HepG2 (cell line): Measurements from ENCODE around the gene ATP7B. TPM values are rescaled to one million over a fixed set of nuclear protein-coding genes. Genes with fewer than 3 reads are reported as not detected.

Experiments used
- ARNT ChIP-seq: fragments of 450-650 bp; IDR thresholded peaks from 2 replicates; pipeline ENCODE4 v1.6.1; 2017
- ATF7 ChIP-seq, 2 experiments: fragments of 450-650 bp in 1 of 2; sonication (generic) in 1 of 2; formaldehyde crosslinking in 1 of 2; IDR thresholded peaks; 2 replicates each; pipeline versions ENCODE4 v1.4.0 to v1.6.1; 2016 to 2020; ENCODE audit warnings: antibody characterized with exemption in 1 of 2, mild to moderate bottlenecking in 1 of 2, missing genetic modification reagents in 1 of 2
- CHCHD3 ChIP-seq: sonication (generic); formaldehyde crosslinking; IDR thresholded peaks from 2 replicates; pipeline ENCODE4 v1.8.0; 2022; ENCODE audit warnings: mild to moderate bottlenecking, missing genetic modification reagents, moderate library complexity
- EZH2 ChIP-seq: conservative IDR thresholded peaks from 2 replicates; pipeline ENCODE4 v1.6.1; 2012; ENCODE audit warnings: mild to moderate bottlenecking, low read depth, low read length, moderate library complexity
- FOSL1 ChIP-seq: sonication (generic); formaldehyde crosslinking; IDR thresholded peaks from 2 replicates; pipeline ENCODE4 v1.9.0; 2021; ENCODE audit warnings: missing genetic modification reagents, borderline replicate concordance
- FOXC1 ChIP-seq: sonication (generic); formaldehyde crosslinking; IDR thresholded peaks from 2 replicates; pipeline ENCODE4 v1.8.0; 2022; ENCODE audit warnings: mild to moderate bottlenecking, missing genetic modification reagents, borderline replicate concordance
- ISX ChIP-seq: sonication (generic); formaldehyde crosslinking; conservative IDR thresholded peaks from 2 replicates; pipeline ENCODE4 v1.5.0; 2020; ENCODE audit warnings: missing genetic modification reagents
- NBN ChIP-seq: fragments of 450-650 bp; conservative IDR thresholded peaks from 2 replicates; pipeline ENCODE4 v1.6.1; 2017
- PHF20 ChIP-seq: sonication (generic); formaldehyde crosslinking; IDR thresholded peaks from 2 replicates; pipeline ENCODE4 v1.5.0; 2020; ENCODE audit warnings: mild to moderate bottlenecking, missing genetic modification reagents
- PTBP1 ChIP-seq: fragments of 200-400 bp; formaldehyde crosslinking; IDR thresholded peaks from 2 replicates; pipeline ENCODE4 v1.6.1; 2018; ENCODE audit warnings: low read length, low read depth; ENCODE audit not compliant: poor library complexity, severe bottlenecking
- SRF ChIP-seq: IDR thresholded peaks from 2 replicates; pipeline ENCODE4 v1.6.1; 2011; ENCODE audit warnings: mild to moderate bottlenecking, low read depth, low read length, moderate library complexity
- XBP1 ChIP-seq: sonication (generic); formaldehyde crosslinking; IDR thresholded peaks from 2 replicates; pipeline ENCODE4 v1.5.0; 2020; ENCODE audit warnings: missing genetic modification reagents
- ZBTB4 ChIP-seq: sonication (generic); formaldehyde crosslinking; IDR thresholded peaks from 2 replicates; pipeline ENCODE4 v1.4.0; 2020; ENCODE audit warnings: missing genetic modification reagents, mild to moderate bottlenecking, borderline replicate concordance
- ZNF10 ChIP-seq: sonication (generic); formaldehyde crosslinking; IDR thresholded peaks from 2 replicates; pipeline ENCODE4 v1.4.0; 2020; ENCODE audit warnings: mild to moderate bottlenecking, low read depth, missing genetic modification reagents, borderline replicate concordance
- ZNF24 ChIP-seq: fragments of 450-650 bp; IDR thresholded peaks from 2 replicates; pipeline ENCODE4 v1.6.1; 2017; ENCODE audit warnings: antibody characterized with exemption, mild to moderate bottlenecking
- ZNF253 ChIP-seq: sonication (generic); formaldehyde crosslinking; IDR thresholded peaks from 2 replicates; pipeline ENCODE4 v1.8.0; 2022; ENCODE audit warnings: mild to moderate bottlenecking, missing genetic modification reagents, borderline replicate concordance
- ZNF326 ChIP-seq: sonication (generic); formaldehyde crosslinking; IDR thresholded peaks from 2 replicates; pipeline ENCODE4 v1.4.0; 2020; ENCODE audit warnings: missing genetic modification reagents, borderline replicate concordance
- ZNF460 ChIP-seq: sonication (generic); formaldehyde crosslinking; IDR thresholded peaks from 2 replicates; pipeline ENCODE4 v1.5.1; 2020; ENCODE audit warnings: missing genetic modification reagents, mild to moderate bottlenecking, borderline replicate concordance
- ZNF562 ChIP-seq: sonication (generic); formaldehyde crosslinking; IDR thresholded peaks from 2 replicates; pipeline ENCODE4 v1.8.0; 2022; ENCODE audit warnings: missing genetic modification reagents, borderline replicate concordance
- ZNF572 ChIP-seq: sonication (generic); formaldehyde crosslinking; IDR thresholded peaks from 2 replicates; pipeline ENCODE4 v1.5.1; 2020; ENCODE audit warnings: mild to moderate bottlenecking, missing genetic modification reagents
- ZNF644 ChIP-seq: IDR thresholded peaks from 2 replicates; pipeline ENCODE4 v1.6.1; 2016; ENCODE audit warnings: low read depth
- polyA plus RNA-seq, 8 experiments: library from polyadenylated mRNA; depleted of rRNA in 3 of 8; stranded (reverse) in 7 of 8; unstranded in 1 of 8; fragments of >200 nt; fragmentation: Illumina TruSeq in 4 of 8; extraction: Trizol in 4 of 8; gene quantifications; 2 replicates each; pipeline versions ENCODE4 v1.2.1 to v1.2.3, GENCODE V29; 2011 to 2016; ENCODE audit warnings: low read depth in 4 of 8, missing spikeins in 1 of 8, mixed read lengths in 1 of 8; ENCODE audit not compliant: insufficient read depth in 1 of 8
- total RNA-seq, 5 experiments: library from RNA; depleted of rRNA; stranded (reverse); fragments of >200 nt; fragmentation: Illumina TruSeq; extraction: Trizol; gene quantifications; 2 replicates each; pipeline ENCODE4 v1.2.3, GENCODE V29; 2016; ENCODE audit warnings: low read depth in 1 of 5
- TF ChIP-seq, protein P1 (sequence below): sonication (generic); formaldehyde crosslinking; IDR thresholded peaks from 2 replicates; pipeline ENCODE4 v1.5.1; 2020; ENCODE audit warnings: mild to moderate bottlenecking, moderate library complexity, missing genetic modification reagents
- TF ChIP-seq, protein P2 (sequence below): sonication (generic); formaldehyde crosslinking; IDR thresholded peaks from 2 replicates; pipeline ENCODE4 v1.9.0; 2021; ENCODE audit warnings: missing genetic modification reagents, borderline replicate concordance
- TF ChIP-seq, protein P3 (sequence below): sonication (generic); formaldehyde crosslinking; IDR thresholded peaks from 2 replicates; pipeline ENCODE4 v1.5.0; 2020; ENCODE audit warnings: mild to moderate bottlenecking, missing genetic modification reagents

ATP7B gene
- total and polyA plus RNA-seq, 2 of the 13 experiments (the other 11 are each of a cell fraction or from before 2014, with no cell fraction given): 31.8 to 57.4 TPM

GRCh38 chr13:52025475-52026245 lies 14.4 kb upstream of the ATP7B start (continued):
- TF ChIP-seq FOSL1 (CRISPR knock-in tag) (no peak), ARNT (no peak), NBN (no peak), PTBP1 (no peak), PHF20 (CRISPR knock-in tag) (no peak), ZNF572 (CRISPR knock-in tag) (no peak), ZBTB4 (CRISPR knock-in tag) (no peak), ISX (CRISPR knock-in tag) (no peak), ZNF460 (CRISPR knock-in tag) (no peak), SRF (no peak), ZNF24 (no peak), CHCHD3 (no peak), ZNF644 (CRISPR knock-in tag) (peak; percentile 73; the same call in 1 of the 2 replicates), ATF7 (IDR thresholded peaks at IDR 0.05) (peak; percentile 80), ATF7 (CRISPR knock-in tag; IDR thresholded peaks at IDR 0.05) (peak; percentile 40; the same call in 1 of the 2 replicates), EZH2 (no peak), ZNF10 (no peak), FOXC1 (CRISPR knock-in tag) (no peak), XBP1 (CRISPR knock-in tag) (no peak), ZNF326 (CRISPR knock-in tag) (no peak), ZNF562 (CRISPR knock-in tag) (no peak), ZNF253 (CRISPR knock-in tag) (no peak)
- TF ChIP-seq, protein P1, sequence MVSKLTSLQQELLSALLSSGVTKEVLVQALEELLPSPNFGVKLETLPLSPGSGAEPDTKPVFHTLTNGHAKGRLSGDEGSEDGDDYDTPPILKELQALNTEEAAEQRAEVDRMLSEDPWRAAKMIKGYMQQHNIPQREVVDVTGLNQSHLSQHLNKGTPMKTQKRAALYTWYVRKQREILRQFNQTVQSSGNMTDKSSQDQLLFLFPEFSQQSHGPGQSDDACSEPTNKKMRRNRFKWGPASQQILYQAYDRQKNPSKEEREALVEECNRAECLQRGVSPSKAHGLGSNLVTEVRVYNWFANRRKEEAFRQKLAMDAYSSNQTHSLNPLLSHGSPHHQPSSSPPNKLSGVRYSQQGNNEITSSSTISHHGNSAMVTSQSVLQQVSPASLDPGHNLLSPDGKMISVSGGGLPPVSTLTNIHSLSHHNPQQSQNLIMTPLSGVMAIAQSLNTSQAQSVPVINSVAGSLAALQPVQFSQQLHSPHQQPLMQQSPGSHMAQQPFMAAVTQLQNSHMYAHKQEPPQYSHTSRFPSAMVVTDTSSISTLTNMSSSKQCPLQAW: no peak
- TF ChIP-seq, protein P2, sequence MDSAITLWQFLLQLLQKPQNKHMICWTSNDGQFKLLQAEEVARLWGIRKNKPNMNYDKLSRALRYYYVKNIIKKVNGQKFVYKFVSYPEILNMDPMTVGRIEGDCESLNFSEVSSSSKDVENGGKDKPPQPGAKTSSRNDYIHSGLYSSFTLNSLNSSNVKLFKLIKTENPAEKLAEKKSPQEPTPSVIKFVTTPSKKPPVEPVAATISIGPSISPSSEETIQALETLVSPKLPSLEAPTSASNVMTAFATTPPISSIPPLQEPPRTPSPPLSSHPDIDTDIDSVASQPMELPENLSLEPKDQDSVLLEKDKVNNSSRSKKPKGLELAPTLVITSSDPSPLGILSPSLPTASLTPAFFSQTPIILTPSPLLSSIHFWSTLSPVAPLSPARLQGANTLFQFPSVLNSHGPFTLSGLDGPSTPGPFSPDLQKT (CRISPR knock-in tag): no peak
- TF ChIP-seq, protein P3, sequence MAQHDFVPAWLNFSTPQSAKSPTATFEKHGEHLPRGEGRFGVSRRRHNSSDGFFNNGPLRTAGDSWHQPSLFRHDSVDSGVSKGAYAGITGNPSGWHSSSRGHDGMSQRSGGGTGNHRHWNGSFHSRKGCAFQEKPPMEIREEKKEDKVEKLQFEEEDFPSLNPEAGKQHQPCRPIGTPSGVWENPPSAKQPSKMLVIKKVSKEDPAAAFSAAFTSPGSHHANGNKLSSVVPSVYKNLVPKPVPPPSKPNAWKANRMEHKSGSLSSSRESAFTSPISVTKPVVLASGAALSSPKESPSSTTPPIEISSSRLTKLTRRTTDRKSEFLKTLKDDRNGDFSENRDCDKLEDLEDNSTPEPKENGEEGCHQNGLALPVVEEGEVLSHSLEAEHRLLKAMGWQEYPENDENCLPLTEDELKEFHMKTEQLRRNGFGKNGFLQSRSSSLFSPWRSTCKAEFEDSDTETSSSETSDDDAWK (CRISPR knock-in tag): no peak
